SJSA1 (cell line): ENCODE data around the gene PPFIBP2. TPM values are rescaled to one million over a fixed set of nuclear protein-coding genes. Genes with fewer than 3 reads are reported as not detected.

ENCODE experiments used
- DNase-seq, 2 experiments: peaks; one replicate each; pipeline ENCODE4 v3.0.0-alpha.2; 2015 to 2020; ENCODE audit warnings: low spot score in 2 of 2, low read depth in 1 of 2
- H3K27ac ChIP-seq: fragments of 250-450 bp; sonication (Bioruptor Pico); 2 replicates; pipeline ENCODE4 v1.5.1; 2020; ENCODE audit warnings: mild to moderate bottlenecking, moderate library complexity
- H3K27me3 ChIP-seq: fragments of 250-450 bp; sonication (Bioruptor Pico); replicated peaks from 2 replicates; pipeline ENCODE4 v1.5.1; 2020; ENCODE audit warnings: mild to moderate bottlenecking, moderate library complexity
- H3K36me3 ChIP-seq: fragments of 250-450 bp; sonication (Bioruptor Pico); 2 replicates; pipeline ENCODE4 v1.5.1; 2020; ENCODE audit warnings: mild to moderate bottlenecking
- H3K4me1 ChIP-seq: fragments of 250-450 bp; sonication (Bioruptor Pico); replicated peaks from 2 replicates; pipeline ENCODE4 v1.6.1; 2021; ENCODE audit warnings: mild to moderate bottlenecking
- H3K4me3 ChIP-seq: fragments of 250-450 bp; sonication (Bioruptor Pico); 2 replicates; pipeline ENCODE4 v1.5.1; 2020; ENCODE audit warnings: mild to moderate bottlenecking
- H3K9me3 ChIP-seq: fragments of 250-450 bp; sonication (Bioruptor Pico); replicated peaks from 2 replicates; pipeline ENCODE4 v1.5.1; 2020; ENCODE audit warnings: mild to moderate bottlenecking
- total RNA-seq: library from RNA; depleted of rRNA; stranded (reverse); fragments of >200 nt; shearing (Covaris generic); gene quantifications from 2 replicates; pipeline ENCODE4 v1.2.3, GENCODE V29; 2014

The PPFIBP2 gene
- total RNA-seq, 1 experiment from 2014 or later = 7.4 TPM

- Histone ChIP-seq H3K4me1 (no peaks in the 10 kb centered on the region), H3K4me3 (no peak overlapping the region)
Measured at GRCh38 chr11:7538466-7539454, 25.0 kb downstream of the PPFIBP2 start.

GRCh38 chr11:7540830-7541555 is 27.2 kb downstream of the PPFIBP2 start:
- no peaks in the 10 kb centered on the region for H3K4me1 ChIP-seq
- H3K36me3 ChIP-seq = no peaks in the 10 kb centered on the region
- H3K27me3 ChIP-seq = no peaks in the 10 kb centered on the region
- no peak for DNase-seq
- H3K9me3 ChIP-seq = no peaks in the 10 kb centered on the region
- no peak overlapping the region for H3K4me3 ChIP-seq
- H3K27ac ChIP-seq = no peak overlapping the region

More at GRCh38 chr11:7538466-7539454, 25.0 kb downstream of the PPFIBP2 start:
- H3K9me3 ChIP-seq = no peaks in the 10 kb centered on the region
- no peaks in the 10 kb centered on the region for H3K27me3 ChIP-seq
- H3K27ac ChIP-seq = no peak overlapping the region
- DNase-seq = no peak
- H3K36me3 ChIP-seq = no peaks in the 10 kb centered on the region

DNA sequence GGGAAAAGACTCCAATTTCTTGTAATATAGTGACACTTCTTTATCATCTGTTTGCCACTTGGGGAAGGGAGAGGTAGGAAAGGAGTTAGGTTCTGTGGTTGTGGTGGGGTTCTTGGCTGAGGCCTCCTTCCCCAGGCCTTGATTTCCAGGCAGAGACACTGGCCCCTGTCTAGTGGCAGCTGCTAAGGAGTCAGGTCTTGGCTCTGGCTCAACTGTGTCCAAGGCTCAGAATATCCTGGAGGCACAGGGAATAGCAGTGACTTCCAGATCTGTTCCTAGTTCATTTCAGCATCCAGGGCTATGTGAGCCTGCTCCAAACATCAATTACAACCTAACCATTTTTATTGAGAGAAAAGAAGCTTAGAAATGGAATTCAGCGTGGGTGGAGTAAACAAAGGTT is 29.5 kb downstream of the PPFIBP2 start:
- Histone ChIP-seq H3K4me1 (no peaks in the 10 kb centered on the region), H3K4me3 (no peak overlapping the region), H3K9me3 (no peaks in the 10 kb centered on the region), H3K27me3 (no peaks in the 10 kb centered on the region), H3K36me3 (no peaks in the 10 kb centered on the region), H3K27ac (no peak overlapping the region)
- DNase-seq = no peak

GRCh38 chr11:7544021-7544420 is 30.2 kb downstream of the PPFIBP2 start:
- H3K4me3 ChIP-seq = no peak overlapping the region
- H3K9me3 ChIP-seq = no peaks in the 10 kb centered on the region
- H3K36me3 ChIP-seq = no peaks in the 10 kb centered on the region
- H3K4me1 ChIP-seq = no peaks in the 10 kb centered on the region
- H3K27ac ChIP-seq = no peak overlapping the region
- DNase-seq = no peak
- H3K27me3 ChIP-seq = no peaks in the 10 kb centered on the region

- H3K9me3 ChIP-seq = no peaks in the 10 kb centered on the region
- no peak for DNase-seq
- no peaks in the 10 kb centered on the region for H3K36me3 ChIP-seq
- no peak overlapping the region for H3K27ac ChIP-seq
- H3K4me3 ChIP-seq = no peak overlapping the region
- no peaks in the 10 kb centered on the region for H3K4me1 ChIP-seq
- no peaks in the 10 kb centered on the region for H3K27me3 ChIP-seq
Measured at GRCh38 chr11:7545611-7546010, 31.8 kb downstream of the PPFIBP2 start.

DNA sequence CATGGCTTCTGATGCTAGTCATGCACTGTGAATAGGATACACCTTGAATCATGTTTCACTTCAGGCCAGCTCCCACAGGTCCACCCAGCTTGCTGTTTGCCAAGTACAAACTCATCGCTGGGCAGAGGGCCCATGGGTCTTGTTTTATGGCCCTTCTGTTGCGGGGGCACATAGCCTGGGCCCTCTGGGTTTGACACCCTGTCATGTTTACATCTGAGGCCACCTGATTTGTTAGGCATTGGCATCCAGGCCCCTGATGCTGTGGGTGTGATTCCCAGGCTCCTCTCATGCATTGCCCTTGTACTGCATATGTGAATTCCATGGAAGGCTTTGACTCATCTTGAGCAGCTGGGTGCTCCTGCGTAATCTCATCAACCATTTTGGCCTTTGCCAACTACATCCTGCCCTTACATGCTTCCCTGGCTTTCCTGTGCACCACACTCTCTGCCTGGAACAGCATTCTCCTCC is 32.6 kb downstream of the PPFIBP2 start:
- Histone ChIP-seq H3K27ac (no peak overlapping the region), H3K36me3 (no peaks in the 10 kb centered on the region), H3K4me3 (no peak overlapping the region), H3K4me1 (peaks cover 4% of the 10 kb centered on the region), H3K9me3 (no peaks in the 10 kb centered on the region), H3K27me3 (no peaks in the 10 kb centered on the region)
- no peak for DNase-seq

DNA sequence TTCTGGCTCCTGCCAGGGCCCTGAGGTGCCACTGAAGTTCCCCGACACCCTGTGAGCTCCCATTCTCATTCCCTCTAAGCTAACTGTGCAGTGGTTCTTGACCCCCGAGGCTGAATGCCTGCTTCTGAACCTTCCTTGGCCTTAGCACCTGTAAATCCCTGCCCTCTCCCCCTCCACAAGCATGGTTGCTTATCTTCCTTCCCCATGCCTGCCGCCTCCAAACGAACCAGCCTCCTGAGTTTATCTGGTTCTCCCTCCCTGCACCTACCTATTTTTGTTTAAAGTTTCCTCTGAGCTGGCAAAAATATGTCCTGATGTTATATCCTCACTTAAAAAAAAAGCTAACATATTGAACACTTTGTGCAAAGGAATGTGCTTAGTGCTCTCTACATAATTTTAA is 33.9 kb downstream of the PPFIBP2 start:
- no peaks in the 10 kb centered on the region for H3K27me3 ChIP-seq
- H3K27ac ChIP-seq = no peak overlapping the region
- no peak overlapping the region for H3K4me3 ChIP-seq
- no peaks in the 10 kb centered on the region for H3K36me3 ChIP-seq
- no peaks in the 10 kb centered on the region for H3K9me3 ChIP-seq
- peaks cover 17% of the 10 kb centered on the region for H3K4me1 ChIP-seq
- no peak for DNase-seq

- Histone ChIP-seq H3K27ac (no peak overlapping the region), H3K4me3 (no peak overlapping the region), H3K4me1 (peaks cover 24% of the 10 kb centered on the region), H3K9me3 (no peaks in the 10 kb centered on the region), H3K27me3 (no peaks in the 10 kb centered on the region), H3K36me3 (no peaks in the 10 kb centered on the region)
- DNase-seq = no peak
Measured at GRCh38 chr11:7548659-7549274, 35.0 kb downstream of the PPFIBP2 start.

DNA sequence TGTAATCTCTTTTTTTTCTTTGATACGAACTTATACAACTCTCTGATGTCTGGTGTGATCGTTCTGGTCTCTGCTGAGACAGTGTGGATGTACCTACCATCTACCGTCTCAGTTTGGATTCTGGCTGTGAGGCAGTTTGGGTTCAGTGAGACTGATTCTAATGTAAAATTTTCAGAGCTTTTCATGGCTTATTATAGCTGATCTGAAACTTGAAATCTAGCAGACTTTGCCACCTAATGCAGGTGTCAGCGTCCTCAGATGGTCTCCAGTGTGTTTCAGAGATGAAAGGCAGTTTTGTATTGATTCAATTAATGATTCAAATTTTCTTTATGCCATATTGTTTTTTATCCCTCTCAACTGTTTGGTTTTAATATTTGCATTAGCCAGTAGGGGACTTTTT is 35.9 kb downstream of the PPFIBP2 start:
- no peak overlapping the region for H3K4me3 ChIP-seq
- H3K27me3 ChIP-seq = no peaks in the 10 kb centered on the region
- no peaks in the 10 kb centered on the region for H3K36me3 ChIP-seq
- peaks cover 33% of the 10 kb centered on the region for H3K4me1 ChIP-seq
- no peak overlapping the region for H3K27ac ChIP-seq
- no peak for DNase-seq
- no peaks in the 10 kb centered on the region for H3K9me3 ChIP-seq

DNA sequence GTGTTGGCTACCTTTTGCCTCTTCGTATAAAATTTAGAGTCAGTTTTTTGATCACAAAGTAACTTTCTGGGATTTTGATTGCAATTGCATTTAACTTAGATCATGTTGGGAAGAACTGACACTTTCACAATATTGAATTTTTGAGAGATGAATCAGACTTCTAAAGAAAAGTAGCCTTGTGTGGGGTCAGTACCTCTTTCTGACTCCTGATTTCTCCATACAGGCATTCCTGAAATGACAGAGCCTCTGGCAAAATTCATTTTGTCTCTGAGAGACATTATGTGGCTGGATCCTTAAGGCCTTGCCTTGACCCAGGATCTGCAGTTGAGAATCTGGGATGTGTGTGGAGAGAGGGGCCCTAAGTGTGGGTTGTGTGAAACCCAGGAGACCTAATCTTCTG is 37.8 kb downstream of the PPFIBP2 start:
- H3K9me3 ChIP-seq = no peaks in the 10 kb centered on the region
- H3K27ac ChIP-seq = peak overlapping the region; percentile 68
- peak in 1 of 2 experiments; percentile 43 for DNase-seq
- H3K4me3 ChIP-seq = no peak overlapping the region
- peaks cover 38% of the 10 kb centered on the region for H3K4me1 ChIP-seq
- H3K36me3 ChIP-seq = no peaks in the 10 kb centered on the region
- no peaks in the 10 kb centered on the region for H3K27me3 ChIP-seq

- H3K4me3 ChIP-seq = no peak overlapping the region
- no peak overlapping the region for H3K27ac ChIP-seq
Measured at GRCh38 chr11:7552666-7553065, 38.9 kb downstream of the PPFIBP2 start.

GRCh38 chr11:7555052-7555699 is 41.4 kb downstream of the PPFIBP2 start:
- Histone ChIP-seq H3K4me1 (peaks cover 38% of the 10 kb centered on the region), H3K9me3 (no peaks in the 10 kb centered on the region), H3K36me3 (no peaks in the 10 kb centered on the region), H3K27ac (no peak overlapping the region), H3K4me3 (no peak overlapping the region), H3K27me3 (no peaks in the 10 kb centered on the region)
- DNase-seq = no peak

More at GRCh38 chr11:7552666-7553065, 38.9 kb downstream of the PPFIBP2 start:
- H3K9me3 ChIP-seq = no peaks in the 10 kb centered on the region
- H3K4me1 ChIP-seq = peaks cover 38% of the 10 kb centered on the region
- no peaks in the 10 kb centered on the region for H3K36me3 ChIP-seq
- DNase-seq = no peak
- no peaks in the 10 kb centered on the region for H3K27me3 ChIP-seq

GRCh38 chr11:7558046-7558445 is 44.2 kb downstream of the PPFIBP2 start:
- Histone ChIP-seq H3K36me3 (no peaks in the 10 kb centered on the region), H3K9me3 (no peaks in the 10 kb centered on the region), H3K4me1 (peaks cover 19% of the 10 kb centered on the region), H3K27me3 (no peaks in the 10 kb centered on the region), H3K27ac (no peak overlapping the region), H3K4me3 (no peak overlapping the region)
- no peak for DNase-seq
